IMR-90 (cell line): ENCODE measurements around the gene BCL11A. TPM values are rescaled to one million over a fixed set of nuclear protein-coding genes. Genes with fewer than 3 reads are reported as not detected.

Experiments
- ATAC-seq: fragments of 200-7000 bp; cut with Tn5 transposase; 2 replicates; pipeline ENCODE4 v1.9.1; 2020; ENCODE audit warnings: low read depth, mild to moderate bottlenecking, moderate library complexity
- BruUV-seq: library from RNA; stranded (reverse); fragments of 400-500 nt; replicated peaks from 2 replicates; lab custom pipeline; 2021; lab: Mats Ljungman, UMichigan
- CTCF ChIA-PET: fragments of 300-600 bp; formaldehyde crosslinking; extraction: SDS; loops from one replicate; lab custom pipeline; 2021; ENCODE audit warnings: antibody characterized with exemption; lab: Yijun Ruan, JAX
- POLR2A ChIA-PET: fragments of 300-600 bp; sonication (Branson Sonifier 250); formaldehyde crosslinking; loops from one replicate; lab custom pipeline; 2022; ENCODE audit warnings: antibody characterized with exemption; ENCODE audit not compliant: unreplicated experiment; lab: Charles Lee
- DNase-seq: peaks from one replicate; pipeline ENCODE4 v3.0.0; 2013
- H2AFZ ChIP-seq: replicated peaks from 2 replicates; pipeline ENCODE3; 2013; ENCODE audit warnings: low read length, mild to moderate bottlenecking; ENCODE audit not compliant: poor library complexity
- H2AK5ac ChIP-seq: 2 replicates; pipeline ENCODE4 v1.6.1; 2013; ENCODE audit warnings: low read depth, low read length, inconsistent platforms
- H2AK9ac ChIP-seq: replicated peaks from 2 replicates; pipeline ENCODE3; 2013; ENCODE audit warnings: mild to moderate bottlenecking, low read depth, low read length, moderate library complexity; ENCODE audit not compliant: poor library complexity
- H2BK120ac ChIP-seq: 2 replicates; pipeline ENCODE4 v1.6.1; 2013; ENCODE audit warnings: low read depth, low read length, inconsistent platforms
- H2BK15ac ChIP-seq: 3 replicates; pipeline ENCODE4 v1.6.1; 2013; ENCODE audit warnings: low read depth, low read length, inconsistent platforms
- H2BK20ac ChIP-seq: 2 replicates; pipeline ENCODE4 v1.6.1; 2013; ENCODE audit warnings: low read depth, mild to moderate bottlenecking, inconsistent platforms, low read length, moderate library complexity
- H2BK5ac ChIP-seq: 2 replicates; pipeline ENCODE4 v1.6.1; 2013; ENCODE audit warnings: mild to moderate bottlenecking, low read depth, low read length, inconsistent platforms; ENCODE audit not compliant: poor library complexity, severe bottlenecking
- H3K14ac ChIP-seq: replicated peaks from 2 replicates; pipeline ENCODE4 v1.6.1; 2013; ENCODE audit warnings: low read depth, low read length, inconsistent platforms
- H3K18ac ChIP-seq: 2 replicates; pipeline ENCODE4 v1.6.1; 2013; ENCODE audit warnings: low read depth, low read length, control low read depth
- H3K23ac ChIP-seq: 2 replicates; pipeline ENCODE4 v1.6.1; 2013; ENCODE audit warnings: low read depth, low read length, inconsistent platforms
- H3K27ac ChIP-seq: 2 replicates; pipeline ENCODE4 v1.5.1; 2013; ENCODE audit warnings: mild to moderate bottlenecking, control low read depth, low read length; ENCODE audit not compliant: insufficient read depth
- H3K27me3 ChIP-seq: 2 replicates; pipeline ENCODE4 v1.6.1; 2013; ENCODE audit warnings: low read length; ENCODE audit not compliant: control insufficient read depth, insufficient read depth
- H3K36me3 ChIP-seq: 2 replicates; pipeline ENCODE4 v1.6.1; 2013; ENCODE audit warnings: low read length, mixed read lengths; ENCODE audit not compliant: control insufficient read depth, insufficient read depth
- H3K4ac ChIP-seq: 2 replicates; pipeline ENCODE4 v1.6.1; 2013; ENCODE audit warnings: low read depth, low read length, inconsistent platforms
- H3K4me1 ChIP-seq: 2 replicates; pipeline ENCODE4 v1.6.1; 2013; ENCODE audit warnings: low read length, mixed read lengths; ENCODE audit not compliant: control insufficient read depth, insufficient read depth
- H3K4me2 ChIP-seq: 2 replicates; pipeline ENCODE4 v1.6.1; 2013; ENCODE audit warnings: low read depth, mild to moderate bottlenecking, control low read depth, low read length, moderate library complexity
- H3K4me3 ChIP-seq: 2 replicates; pipeline ENCODE4 v1.5.1; 2013; ENCODE audit warnings: low read depth, mild to moderate bottlenecking, control low read depth, low read length, moderate library complexity; ENCODE audit not compliant: insufficient read depth
- H3K56ac ChIP-seq: 2 replicates; pipeline ENCODE4 v1.6.1; 2013; ENCODE audit warnings: low read length, inconsistent platforms; ENCODE audit not compliant: insufficient read depth; ENCODE audit errors: extremely low read depth
- H3K79me1 ChIP-seq, 2 experiments: 2 replicates each; pipeline ENCODE4 v1.6.1; 2013; ENCODE audit warnings: low read length in 2 of 2, inconsistent platforms in 1 of 2, low read depth in 1 of 2
- H3K9ac ChIP-seq: 2 replicates; pipeline ENCODE4 v1.6.1; 2013; ENCODE audit warnings: low read depth, low read length, control low read depth
- H3K9me1 ChIP-seq: 2 replicates; pipeline ENCODE4 v1.6.1; 2013; ENCODE audit warnings: low read length, inconsistent platforms; ENCODE audit not compliant: insufficient read depth
- H3K9me3 ChIP-seq: 2 replicates; pipeline ENCODE4 v1.6.1; 2013; ENCODE audit warnings: low read length; ENCODE audit not compliant: control insufficient read depth, insufficient read depth
- H4K20me1 ChIP-seq: 2 replicates; pipeline ENCODE4 v1.6.1; 2013; ENCODE audit warnings: low read length, inconsistent platforms; ENCODE audit not compliant: insufficient read depth
- H4K5ac ChIP-seq: 2 replicates; pipeline ENCODE4 v1.6.1; 2013; ENCODE audit warnings: mild to moderate bottlenecking, low read depth, low read length, control low read depth
- H4K8ac ChIP-seq, 2 experiments: 2 replicates each; pipeline ENCODE4 v1.6.1; 2013; ENCODE audit warnings: low read depth in 2 of 2, low read length in 2 of 2, control low read depth in 1 of 2, inconsistent platforms in 1 of 2
- H4K91ac ChIP-seq: 2 replicates; pipeline ENCODE4 v1.6.1; 2013; ENCODE audit warnings: low read depth, low read length, inconsistent platforms; ENCODE audit not compliant: insufficient read depth
- CEBPB ChIP-seq: IDR thresholded peaks from 2 replicates; pipeline ENCODE4 v1.6.1; 2012; ENCODE audit warnings: low read depth, low read length, improper control_type of control experiment
- CTCF ChIP-seq: conservative IDR thresholded peaks from 2 replicates; pipeline ENCODE4 v1.5.1; 2012; ENCODE audit warnings: mild to moderate bottlenecking, low read depth, low read length, improper control_type of control experiment
- RFX5 ChIP-seq: IDR thresholded peaks from 2 replicates; pipeline ENCODE4 v1.8.0; 2012; ENCODE audit warnings: low read depth, mild to moderate bottlenecking, low read length, moderate library complexity
- WGBS, 2 experiments: methylation state at CpG; one replicate each; pipeline versions ENCODE4 v1.1.5 to v1.1.7; 2013; ENCODE audit warnings: missing lambda C conversion rate in 2 of 2; ENCODE audit not compliant: insufficient read length in 1 of 2; ENCODE audit errors: extremely low coverage in 2 of 2; 5-methylcytosine and 5-hydroxymethylcytosine counted together
- dilution Hi-C: fragments of 300-500 bp; cut with HindIII; formaldehyde crosslinking; loops from one replicate; pipeline ENCODE4 v1.14.3; 2018; ENCODE audit warnings: low sequenced_read_pairs; ENCODE audit not compliant: unreplicated experiment
- in situ Hi-C: fragments of 300-500 bp; cut with MboI; formaldehyde crosslinking; loops from 3 replicates; pipeline ENCODE4 v1.14.3; 2019; ENCODE audit warnings: low sequenced_read_pairs, inconsistent platforms, mixed read lengths
- intact Hi-C: fragments of 100-400 bp; cut with micrococcal nuclease; formaldehyde crosslinking; loops from 2 replicates; pipeline ENCODE4 v1.10.0; 2022
- polyA plus RNA-seq, 3 experiments: library from polyadenylated mRNA; depleted of rRNA; stranded (reverse); fragments of >200 nt; gene quantifications; 2 replicates each; pipeline ENCODE4 v1.2.3, GENCODE V29; 2012; ENCODE audit warnings: low replicate concordance in 1 of 3
- total RNA-seq: library from RNA; depleted of rRNA; stranded (reverse); fragments of >200 nt; gene quantifications from 2 replicates; pipeline ENCODE4 v1.2.3, GENCODE V29; 2012
- TF ChIP-seq, protein P1 (sequence below): fragments of 150-350 bp; IDR thresholded peaks from 2 replicates; pipeline ENCODE4 v1.6.1; 2017; ENCODE audit warnings: mild to moderate bottlenecking, antibody characterized with exemption, low read length, low read depth

Gene BCL11A
- total and polyA plus RNA-seq, 2 of the 4 experiments (the other 2 are of a cell fraction) = 1.0 to 1.1 TPM

DNA sequence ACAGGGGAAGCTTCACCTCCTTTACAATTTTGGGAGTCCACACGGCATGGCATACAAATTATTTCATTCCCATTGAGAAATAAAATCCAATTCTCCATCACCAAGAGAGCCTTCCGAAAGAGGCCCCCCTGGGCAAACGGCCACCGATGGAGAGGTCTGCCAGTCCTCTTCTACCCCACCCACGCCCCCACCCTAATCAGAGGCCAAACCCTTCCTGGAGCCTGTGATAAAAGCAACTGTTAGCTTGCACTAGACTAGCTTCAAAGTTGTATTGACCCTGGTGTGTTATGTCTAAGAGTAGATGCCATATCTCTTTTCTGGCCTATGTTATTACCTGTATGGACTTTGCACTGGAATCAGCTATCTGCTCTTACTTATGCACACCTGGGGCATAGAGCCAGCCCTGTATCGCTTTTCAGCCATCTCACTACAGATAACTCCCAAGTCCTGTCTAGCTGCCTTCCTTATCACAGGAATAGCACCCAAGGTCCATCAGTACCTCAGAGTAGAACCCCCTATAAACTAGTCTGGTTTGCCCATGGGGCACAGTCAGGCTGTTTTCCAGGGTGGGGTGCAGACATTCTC is 58.3 kb downstream of the BCL11A start:
- no peak overlapping the region for H4K8ac ChIP-seq
- H3K18ac ChIP-seq = no peak overlapping the region
- no peaks in the 10 kb centered on the region for H3K9me1 ChIP-seq
- H4K5ac ChIP-seq = no peak overlapping the region
- intact Hi-C loops (no loop called here), dilution Hi-C loops (no loop called here), in situ Hi-C loops (no loop called here)
- ATAC-seq = no peak
- H3K27ac ChIP-seq = no peak overlapping the region
- no peak overlapping the region for H3K4ac ChIP-seq
- no peaks in the 10 kb centered on the region for H3K36me3 ChIP-seq
- H3K9ac ChIP-seq = no peak overlapping the region
- H2BK5ac ChIP-seq = no peak overlapping the region
- H3K27me3 ChIP-seq = no peaks in the 10 kb centered on the region; the same call in 1 of the 2 replicates
- H2BK120ac ChIP-seq = no peak overlapping the region
- H2BK20ac ChIP-seq = no peak overlapping the region
- WGBS, 2 experiments = no CpG with 5 or more reads among the region's 6 CpGs
- no peak overlapping the region for H3K14ac ChIP-seq
- H3K9me3 ChIP-seq = no peaks in the 10 kb centered on the region
- H4K91ac ChIP-seq = no peak overlapping the region
- no peaks in the 10 kb centered on the region for H3K79me1 ChIP-seq
- TF ChIP-seq CEBPB = no peak
- no peak for TF ChIP-seq RFX5
- TF ChIP-seq, protein P1, sequence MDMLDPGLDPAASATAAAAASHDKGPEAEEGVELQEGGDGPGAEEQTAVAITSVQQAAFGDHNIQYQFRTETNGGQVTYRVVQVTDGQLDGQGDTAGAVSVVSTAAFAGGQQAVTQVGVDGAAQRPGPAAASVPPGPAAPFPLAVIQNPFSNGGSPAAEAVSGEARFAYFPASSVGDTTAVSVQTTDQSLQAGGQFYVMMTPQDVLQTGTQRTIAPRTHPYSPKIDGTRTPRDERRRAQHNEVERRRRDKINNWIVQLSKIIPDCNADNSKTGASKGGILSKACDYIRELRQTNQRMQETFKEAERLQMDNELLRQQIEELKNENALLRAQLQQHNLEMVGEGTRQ = no peak
- no peak for TF ChIP-seq CTCF
- no peak overlapping the region for H2AFZ ChIP-seq
- BruUV-seq = no TSS peak
- no peak overlapping the region for H2BK15ac ChIP-seq
- no peak for DNase-seq
- POLR2A ChIA-PET = no interaction called here
- no peaks in the 10 kb centered on the region for H3K4me1 ChIP-seq
- no peak overlapping the region for H3K4me2 ChIP-seq
- H2AK9ac ChIP-seq = no peak overlapping the region
- no peak overlapping the region for H3K4me3 ChIP-seq
- no peak overlapping the region for H2AK5ac ChIP-seq
- no peak overlapping the region for H3K23ac ChIP-seq
- H3K56ac ChIP-seq = no peak overlapping the region
- no peaks in the 10 kb centered on the region; the same call in 1 of the 2 replicates for H4K20me1 ChIP-seq
- CTCF ChIA-PET = interaction anchor here (1.3 kb wide), 1 partner anchor 10 kb away, joined by 3 read pairs; no protein-coding TSS in a partner anchor
